Heart right ventricle (tissue), 16 donors: Measurements from ENCODE around the gene LAMA2. TPM values are rescaled to one million over a fixed set of nuclear protein-coding genes. Genes with fewer than 3 reads are reported as not detected.
A peak's percentile ranks its signal among the peaks of the same experiment; 100 is the strongest.

Experiments used
- ATAC-seq, 8 donors: fragments of 200-7000 bp; cut with Tn5 transposase; one replicate each; pipeline ENCODE4 v1.9.1; 2020; ENCODE audit warnings: mild to moderate bottlenecking in 8 of 8, moderate library complexity in 8 of 8, moderate number of reproducible peaks in 1 of 8
- DNase-seq, 2 donors: peaks; one replicate each; pipeline ENCODE4 v3.0.0-alpha.2; 2020
- H3K27ac ChIP-seq, 10 donors: fragments of 200-600 bp; sonication (generic) in 2 of 10; one replicate each; pipeline versions ENCODE4 v1.5.0 to v1.8.0; 2020 to 2022; ENCODE audit warnings: mild to moderate bottlenecking in 3 of 10
- H3K27me3 ChIP-seq, 7 donors: fragments of 200-600 bp; one replicate each; pipeline ENCODE4 v1.8.0; 2021 to 2022; ENCODE audit warnings: mild to moderate bottlenecking in 2 of 7
- H3K36me3 ChIP-seq, 9 donors: fragments of 200-600 bp; sonication (generic) in 1 of 9; one replicate each; pipeline versions ENCODE4 v1.5.0 to v1.8.0; 2020 to 2022; ENCODE audit warnings: mild to moderate bottlenecking in 2 of 9
- H3K4me1 ChIP-seq, 9 donors: fragments of 200-600 bp; sonication (generic) in 1 of 9; one replicate each; pipeline versions ENCODE4 v1.5.0 to v1.8.0; 2020 to 2022; ENCODE audit warnings: mild to moderate bottlenecking in 4 of 9
- H3K4me3 ChIP-seq, 10 donors: fragments of 200-600 bp; sonication (generic) in 2 of 10; one replicate each; pipeline versions ENCODE4 v1.5.0 to v1.8.0; 2020 to 2022; ENCODE audit warnings: mild to moderate bottlenecking in 7 of 10, moderate library complexity in 2 of 10
- H3K9me3 ChIP-seq, 11 donors: fragments of 200-600 bp in 10 of 11; sonication (generic) in 2 of 11; one replicate each; pipeline versions ENCODE4 v1.5.0 to v1.8.0; 2013 to 2022; ENCODE audit warnings: mild to moderate bottlenecking in 2 of 11, control low read depth in 1 of 11, moderate library complexity in 1 of 11
- CTCF ChIP-seq, 9 donors: fragments of 200-600 bp; sonication (generic) in 2 of 9; IDR thresholded peaks; one replicate each; pipeline versions ENCODE4 v1.5.0 to v1.8.0; 2021 to 2022; ENCODE audit warnings: antibody characterized with exemption in 9 of 9, mild to moderate bottlenecking in 5 of 9, moderate library complexity in 1 of 9
- WGBS, 2 donors: extraction: QIAGEN DNeasy Blood & Tissue Kit; methylation state at CpG; one replicate each; pipeline ENCODE4 v1.1.7; 2013; ENCODE audit warnings: inconsistent platforms in 1 of 2; 5-methylcytosine and 5-hydroxymethylcytosine counted together
- intact Hi-C, 10 donors: fragments of 100-400 bp; cut with DNase I; formaldehyde crosslinking; loops; one replicate each; pipeline versions ENCODE4 v1.11.1 to v1.14.2; 2022
- polyA plus RNA-seq, 2 donors: library from polyadenylated mRNA; stranded (reverse); fragments of 200-250 nt; gene quantifications; one replicate each; pipeline ENCODE4 v1.2.3, GENCODE V29; 2013
- total RNA-seq, 10 donors: library from RNA; stranded (reverse); fragmentation: NEBNext Ultra II Directional in 3 of 10; extraction: Animal tissue kit (Norgen Biotek cat#: 25700) in 3 of 10; gene quantifications; one replicate each; pipeline versions ENCODE4 v1.2.1 to v1.2.4, GENCODE V29; 2021 to 2023
- donor health status: Arrhythmogenic right ventricular cardiomyopathy.
- donor health status: ischemic (EF 13 %, LVEDD 7.1; RV severe dilation, severe dysfunction).
- donor health status: healthy with polysubstance abuse.
- donor health status: DM: no; HTN: yes; CAD: no.
- donor health status: DM: no; HTN: no; CAD: no.
- donor health status: ischemic (EF 25% LVEDD 6.9; RV normal size, moderate dysfunction).
- donor health status: ischemic (EF 25% LVEDD 5.7; RV mildly dilated, moderate dysfunction).
- donor health status: healthy.
- donor health status: DM: yes; HTN: yes; CAD: no.
- donor health status: Ischemic cardiomyopathy.
- donor health status: ischemic (EF 35%, LVEDD 5.7; RV mildly dilated, moderate dysfunction).
- donor health status: nonischemic (EF 11% LVEDD 7.7; RV severe dilation, severe dysfunction).
- donor health status: DM: yes; HTN: yes; CAD: no.
- donor health status: PGD.
- donor health status: ischemic (EF 29% LVEDD 5.4; RV normal size, mild dysfunction).
- donor health status: nonischemic (EF 23%, LVEDD 6.1; RV moderate dilation, normal function).

The LAMA2 gene
- total and polyA plus RNA-seq, 12 donors = 31.1 to 293 (median 223) TPM

GRCh38 chr6:129105035-129105434 is 222.1 kb downstream of the LAMA2 start:
- peaks cover 0 to 11% (median 0%) of the 10 kb centered on the region in 9 donors for H3K36me3 ChIP-seq
- H3K27ac ChIP-seq = peak overlapping the region; percentile 27 to 77 (median 66)
- ATAC-seq = peak; percentile 7 to 56 (median 36)
- TF ChIP-seq CTCF (IDR thresholded peaks at IDR 0.05) = no peak
- 40 to 52% methylated on average over 1 of the region's 1 CpG for WGBS, 2 donors
- H3K4me1 ChIP-seq = peaks cover 3 to 81% (median 41%) of the 10 kb centered on the region in 9 donors
- no peaks in the 10 kb centered on the region for H3K9me3 ChIP-seq
- intact Hi-C loops = no loop called here
- no peaks in the 10 kb centered on the region for H3K27me3 ChIP-seq
- no peak overlapping the region for H3K4me3 ChIP-seq
- no peak for DNase-seq

- no peaks in the 10 kb centered on the region for H3K9me3 ChIP-seq
Observed at GRCh38 chr6:129105793-129106192, 222.9 kb downstream of the LAMA2 start.

GRCh38 chr6:129108337-129108736 is 225.4 kb downstream of the LAMA2 start:
- Histone ChIP-seq H3K36me3 (no peaks in the 10 kb centered on the region), H3K4me3 (no peak overlapping the region), H3K9me3 (no peaks in the 10 kb centered on the region), H3K27me3 (no peaks in the 10 kb centered on the region), H3K4me1 (peaks cover 3 to 87% (median 57%) of the 10 kb centered on the region in 9 donors), H3K27ac (no peak overlapping the region)
- 53 to 88% methylated on average over 1 of the region's 1 CpG for WGBS, 2 donors
- DNase-seq (no peak), ATAC-seq (no peak)
- intact Hi-C loops = no loop called here
- no peak for TF ChIP-seq CTCF (IDR thresholded peaks at IDR 0.05)

More at GRCh38 chr6:129105793-129106192, 222.9 kb downstream of the LAMA2 start:
- no peak for TF ChIP-seq CTCF (IDR thresholded peaks at IDR 0.05)
- Histone ChIP-seq H3K4me3 (no peak overlapping the region), H3K4me1 (peaks cover 3 to 81% (median 43%) of the 10 kb centered on the region in 9 donors), H3K36me3 (peaks cover 0 to 7% (median 0%) of the 10 kb centered on the region in 9 donors), H3K27ac (peak overlapping the region in 8 of 10 donors; percentile 37 to 77 (median 66)), H3K27me3 (no peaks in the 10 kb centered on the region)
- no peak for ATAC-seq
- intact Hi-C loops = no loop called here
- DNase-seq = no peak
- 76 to 79% methylated on average over 2 of the region's 2 CpGs for WGBS, 2 donors

GRCh38 chr6:129110690-129111343 is 227.9 kb downstream of the LAMA2 start:
- 12 to 18% methylated on average over 1 of the region's 1 CpG for WGBS, 2 donors
- ATAC-seq = peak in 3 of 8 donors; percentile 25 to 78 (median 75)
- Histone ChIP-seq H3K4me3 (no peak overlapping the region), H3K4me1 (peaks cover 3 to 87% (median 68%) of the 10 kb centered on the region in 9 donors), H3K9me3 (no peaks in the 10 kb centered on the region), H3K27ac (peak overlapping the region in 6 of 10 donors; percentile 2 to 61 (median 34)), H3K36me3 (no peaks in the 10 kb centered on the region), H3K27me3 (no peaks in the 10 kb centered on the region)
- TF ChIP-seq CTCF (IDR thresholded peaks at IDR 0.05) = no peak
- intact Hi-C loops = no loop called here
- DNase-seq = no peak
